ENCODE data around the gene DEFB131B. TPM values are rescaled to one million over a fixed set of nuclear protein-coding genes. Genes with fewer than 3 reads are reported as not detected.
"Not testable (repeated sequence)": the region's sequence is repeated elsewhere in the genome, so short reads cannot be mapped to it uniquely, and the experiment has no call there.

Gene DEFB131B
- total RNA-seq, 1 experiment from 2014 or later, result not detected

DNA sequence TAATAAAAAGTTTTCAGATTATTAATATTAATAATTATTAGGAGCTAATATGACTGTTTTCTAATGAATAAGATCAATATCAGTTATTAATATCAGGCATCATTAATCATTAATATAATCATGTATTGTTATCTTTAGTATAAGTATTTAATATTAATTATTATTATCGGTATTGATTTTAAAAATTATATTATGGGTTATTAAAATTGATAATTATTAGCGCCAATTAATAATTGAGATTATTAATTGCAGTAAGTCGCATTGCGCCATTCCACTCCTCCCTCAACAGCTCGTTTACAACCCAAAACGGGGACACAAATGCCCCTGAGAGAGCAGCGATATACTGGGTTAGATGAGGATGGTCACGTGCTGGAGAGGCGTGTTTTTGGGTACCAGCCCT lies 30.0 kb downstream of the DEFB131B start:
- H3K27ac Mint-ChIP-seq (ENCODE audit: unreplicated experiment), result peak overlapping the region; percentile 78
- no peak overlapping the region for H3K4me3 Mint-ChIP-seq (ENCODE audit: unreplicated experiment)
- Histone ChIP-seq H3K27me3 (replicated peaks; ENCODE audit: control insufficient read depth, insufficient read depth, low read length) (no peaks in the 10 kb centered on the region), H3K4me3 (ENCODE audit: low read depth, low read length) (no peak overlapping the region), H3K4me1 (peaks cover 40% of the 10 kb centered on the region), H3K9me3 (no peaks in the 10 kb centered on the region), H3K36me3 (ENCODE audit: control insufficient read depth, insufficient read depth, low read length) (peaks cover 3% of the 10 kb centered on the region; the same call in 1 of the 2 replicates)
- no peaks in the 10 kb centered on the region for H3K9me3 Mint-ChIP-seq (ENCODE audit: unreplicated experiment)
- peaks cover 29% of the 10 kb centered on the region for H3K4me1 Mint-ChIP-seq (ENCODE audit: low read depth, unreplicated experiment)
- intact Hi-C loops (cut with micrococcal nuclease; ENCODE audit: unreplicated experiment), result no loop called here
- DNase-seq, result no peak
- peaks cover 13% of the 10 kb centered on the region for H3K36me3 Mint-ChIP-seq (ENCODE audit: insufficient read depth, unreplicated experiment)
- TF ChIP-seq CTCF (IDR thresholded peaks at IDR 0.05; ENCODE audit: insufficient read depth in 1 of 2, low read depth in 1 of 2, low read length in 1 of 2, severe bottlenecking in 1 of 2, unreplicated experiment in 1 of 2), result no peak
- BruUV-seq (replicated peaks), result no TSS peak
- CTCF ChIA-PET, result interaction anchor here (0.6 kb wide), 1 partner anchor 108 kb away, joined by 3 read pairs; no protein-coding TSS in a partner anchor
- no peaks in the 10 kb centered on the region for H3K27me3 Mint-ChIP-seq (ENCODE audit: insufficient read depth, unreplicated experiment)
- POLR2A ChIA-PET, result no interaction called here

DNA sequence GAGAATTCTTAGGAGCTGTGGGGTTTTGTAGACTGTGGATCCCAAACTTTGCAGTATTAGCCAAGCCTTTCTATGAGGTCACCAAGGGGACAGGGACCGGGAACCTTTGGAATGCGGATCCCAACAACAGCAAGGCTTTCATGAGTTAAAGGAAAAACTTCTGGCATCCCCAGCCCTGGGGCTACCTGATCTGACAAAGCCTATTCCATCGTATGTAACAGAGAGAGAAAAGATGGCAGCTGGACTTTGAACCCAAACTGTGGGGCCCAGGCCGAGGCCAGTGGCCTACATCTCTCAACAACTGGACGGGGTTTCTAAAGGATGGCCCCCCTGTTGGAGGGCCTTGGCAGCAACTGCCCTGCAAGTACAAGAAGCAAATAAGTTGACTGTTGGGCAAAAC lies 32.5 kb downstream of the DEFB131B start:
- peak; percentile 85 to 92 for DNase-seq
- peaks cover 29% of the 10 kb centered on the region for H3K4me1 Mint-ChIP-seq (ENCODE audit: low read depth, unreplicated experiment)
- not testable (repeated sequence) for H3K9me3 Mint-ChIP-seq (ENCODE audit: unreplicated experiment)

DNA sequence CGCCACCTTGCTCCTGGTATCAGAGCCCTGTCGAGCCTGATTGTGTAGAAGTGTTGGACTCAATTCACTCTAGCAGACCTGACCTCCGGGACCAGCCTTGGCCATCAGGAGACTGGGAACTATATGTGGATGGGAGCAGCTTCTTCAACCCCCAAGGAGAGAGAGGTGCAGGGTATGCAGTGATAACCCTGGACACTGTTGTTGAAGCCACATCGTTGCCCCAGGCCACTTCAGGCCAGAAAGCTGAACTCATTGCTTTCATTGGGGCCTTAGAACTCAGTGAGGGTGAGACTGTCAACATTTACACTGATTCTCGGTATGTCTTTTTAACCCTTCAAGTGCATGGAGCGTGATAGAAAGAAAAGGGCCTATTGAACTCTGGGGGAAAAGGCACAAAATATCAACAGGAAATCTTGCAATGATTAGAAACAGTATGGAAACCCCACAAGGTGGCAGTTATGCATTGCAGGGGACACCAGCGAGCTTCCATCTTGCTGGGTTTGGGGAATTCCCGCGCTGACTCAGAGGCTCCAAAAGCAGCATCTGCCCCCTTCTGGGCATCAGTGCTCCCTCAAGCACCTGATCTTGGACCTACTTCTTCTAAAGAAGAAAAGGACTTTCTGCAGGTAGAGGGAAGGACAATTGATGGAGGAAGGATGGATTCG lies 33.2 kb downstream of the DEFB131B start:
- BruUV-seq (replicated peaks); H3K27me3 ChIP-seq (replicated peaks; ENCODE audit: control insufficient read depth, insufficient read depth, low read length); H3K4me3 ChIP-seq (ENCODE audit: low read depth, low read length); H3K36me3 ChIP-seq (ENCODE audit: control insufficient read depth, insufficient read depth, low read length); POLR2A ChIA-PET; H3K9me3 Mint-ChIP-seq (ENCODE audit: unreplicated experiment); H3K27me3 Mint-ChIP-seq (ENCODE audit: insufficient read depth, unreplicated experiment); H3K9me3 ChIP-seq: not testable (repeated sequence)
- Mint-ChIP-seq H3K27ac (ENCODE audit: unreplicated experiment) (peak overlapping the region; percentile 78), H3K36me3 (ENCODE audit: insufficient read depth, unreplicated experiment) (peaks cover 39% of the 10 kb centered on the region), H3K4me3 (ENCODE audit: unreplicated experiment) (peak overlapping the region; percentile 44), H3K4me1 (ENCODE audit: low read depth, unreplicated experiment) (peaks cover 29% of the 10 kb centered on the region)
- TF ChIP-seq CTCF (IDR thresholded peaks at IDR 0.05; ENCODE audit: insufficient read depth in 1 of 2, low read depth in 1 of 2, low read length in 1 of 2, severe bottlenecking in 1 of 2, unreplicated experiment in 1 of 2), result peak in 1 of 2 experiments; percentile 50
- peak; percentile 68 to 81 for DNase-seq
- peaks cover 40% of the 10 kb centered on the region for H3K4me1 ChIP-seq
- intact Hi-C loops (cut with micrococcal nuclease; ENCODE audit: unreplicated experiment), result loop anchor here (1.0 to 2.0 kb wide), 3 partner anchors 17 to 47 kb away; partner anchors contain the start of gene XNDC1N
- CTCF ChIA-PET, result interaction anchor here (1.1 kb wide), 2 partner anchors 17 to 114 kb away, joined by 3 to 8 read pairs; partner anchors contain the start of genes RNF121 and XNDC1N

More for the DNA sequence above, 32.5 kb downstream of the DEFB131B start:
- Mint-ChIP-seq H3K27ac (ENCODE audit: unreplicated experiment) (peak overlapping the region; percentile 78), H3K4me3 (ENCODE audit: unreplicated experiment) (peak overlapping the region; percentile 44), H3K36me3 (ENCODE audit: insufficient read depth, unreplicated experiment) (peaks cover 36% of the 10 kb centered on the region)
- POLR2A ChIA-PET; H3K4me3 ChIP-seq (ENCODE audit: low read depth, low read length); H3K36me3 ChIP-seq (ENCODE audit: control insufficient read depth, insufficient read depth, low read length); H3K27me3 Mint-ChIP-seq (ENCODE audit: insufficient read depth, unreplicated experiment); H3K27me3 ChIP-seq (replicated peaks; ENCODE audit: control insufficient read depth, insufficient read depth, low read length); H3K9me3 ChIP-seq; BruUV-seq (replicated peaks): not testable (repeated sequence)
- peaks cover 40% of the 10 kb centered on the region for H3K4me1 ChIP-seq
- intact Hi-C loops (cut with micrococcal nuclease; ENCODE audit: unreplicated experiment), result loop anchor here (1.0 to 2.0 kb wide), 4 partner anchors 18 to 46 kb away; partner anchors contain the start of gene XNDC1N
- CTCF ChIA-PET, result interaction anchor here (0.8 to 1.1 kb wide), 4 partner anchors 8 to 115 kb away, joined by 3 to 8 read pairs (median 4); partner anchors contain the start of genes RNF121 and XNDC1N

- H3K27me3 Mint-ChIP-seq (ENCODE audit: insufficient read depth, unreplicated experiment); POLR2A ChIA-PET; H3K4me3 ChIP-seq (ENCODE audit: low read depth, low read length); H3K36me3 ChIP-seq (ENCODE audit: control insufficient read depth, insufficient read depth, low read length); H3K9me3 Mint-ChIP-seq (ENCODE audit: unreplicated experiment); H3K9me3 ChIP-seq; H3K27me3 ChIP-seq (replicated peaks; ENCODE audit: control insufficient read depth, insufficient read depth, low read length); BruUV-seq (replicated peaks): not testable (repeated sequence)
- peaks cover 40% of the 10 kb centered on the region for H3K4me1 ChIP-seq
- Mint-ChIP-seq H3K4me1 (ENCODE audit: low read depth, unreplicated experiment) (peaks cover 29% of the 10 kb centered on the region), H3K36me3 (ENCODE audit: insufficient read depth, unreplicated experiment) (peaks cover 39% of the 10 kb centered on the region), H3K4me3 (ENCODE audit: unreplicated experiment) (peak overlapping the region; percentile 44), H3K27ac (ENCODE audit: unreplicated experiment) (peak overlapping the region; percentile 78)
- DNase-seq, result peak; percentile 50 to 52
- intact Hi-C loops (cut with micrococcal nuclease; ENCODE audit: unreplicated experiment), result loop anchor here (1.0 to 2.0 kb wide), 3 partner anchors 16 to 47 kb away; partner anchors contain the start of gene XNDC1N
- CTCF ChIA-PET, result interaction anchor here (1.1 kb wide), 2 partner anchors 16 to 113 kb away, joined by 3 to 8 read pairs; partner anchors contain the start of genes RNF121 and XNDC1N
Measured at GRCh38 chr11:71911986-71912340, 33.7 kb downstream of the DEFB131B start.
